GM18519 (cell line): ENCODE measurements around the gene KCNIP4.

Experiments
- ATAC-seq: cut with Tn5 transposase; IDR thresholded peaks from one replicate; pipeline ENCODE4 v1.9.1; 2021; ENCODE audit warnings: mild to moderate bottlenecking, moderate library complexity; ENCODE audit not compliant: unreplicated experiment, low FRiP score

KCNIP4 gene

GRCh38 chr4:20904966-20905365 is 1043.6 kb downstream of the KCNIP4 start:
- ATAC-seq: no peak

DNA sequence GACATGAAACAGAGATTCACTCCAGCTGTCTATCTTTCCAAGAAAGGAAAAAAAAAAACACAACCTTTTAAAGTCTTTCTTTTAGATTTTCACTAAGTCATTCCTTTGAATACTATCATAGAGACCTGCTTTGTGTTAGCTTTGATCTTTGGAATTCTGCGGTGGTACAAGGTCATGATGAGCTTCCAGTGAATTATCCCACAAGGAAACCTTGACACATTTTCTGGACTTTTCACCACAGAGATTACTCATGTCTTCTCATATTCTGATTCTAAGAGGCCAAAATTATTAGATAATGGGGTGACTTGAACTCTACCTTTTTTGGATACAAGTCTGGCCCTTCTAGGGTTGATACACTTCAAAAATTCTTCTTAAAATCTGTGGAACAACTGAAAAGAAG is 1046.7 kb downstream of the KCNIP4 start:
- ATAC-seq: no peak

- no peak for ATAC-seq
Observed at GRCh38 chr4:20899591-20899990, 1049.0 kb downstream of the KCNIP4 start.

DNA sequence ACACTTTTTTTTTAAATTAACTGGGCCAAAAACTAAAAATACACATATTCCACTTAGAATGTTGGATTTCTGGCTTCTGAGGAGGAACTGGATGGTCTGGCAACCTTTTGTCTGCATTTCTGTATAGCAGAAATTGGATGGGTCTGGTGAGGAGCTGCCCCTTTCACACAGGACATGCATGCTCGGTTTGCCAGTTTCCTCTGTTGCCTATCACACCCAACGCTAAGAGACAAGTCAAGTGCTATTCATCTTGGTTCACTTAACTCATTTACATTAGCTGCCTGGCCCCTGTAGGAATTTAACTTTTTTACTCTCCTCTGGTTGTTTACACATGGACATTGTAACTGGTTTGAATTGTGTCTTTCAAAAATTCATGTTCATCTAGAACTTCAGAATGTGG is 1052.6 kb downstream of the KCNIP4 start:
- no peak for ATAC-seq

GRCh38 chr4:20895208-20895607 is 1053.4 kb downstream of the KCNIP4 start:
- no peak for ATAC-seq

- no peak for ATAC-seq
Observed at GRCh38 chr4:20890761-20891160, 1057.8 kb downstream of the KCNIP4 start.

DNA sequence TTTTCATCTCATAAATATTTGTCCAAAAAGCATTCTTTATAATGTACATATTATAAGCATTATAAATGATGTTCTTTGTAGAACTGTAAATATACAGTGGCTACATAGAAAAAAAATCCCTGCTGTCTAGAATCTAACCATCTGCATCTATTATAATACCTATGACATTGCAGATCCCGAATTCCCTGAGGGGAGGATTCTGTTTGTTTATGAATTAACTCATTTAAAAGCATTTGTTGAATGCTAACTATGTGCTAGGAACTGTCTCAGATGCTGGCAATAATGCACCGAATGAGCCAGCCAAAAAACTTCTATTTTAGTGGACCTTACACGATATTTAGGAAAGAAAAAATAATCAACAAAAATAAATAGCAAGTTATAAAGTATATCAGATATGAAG is 1058.7 kb downstream of the KCNIP4 start:
- no peak for ATAC-seq

- no peak for ATAC-seq
Observed at GRCh38 chr4:20883677-20884076, 1064.9 kb downstream of the KCNIP4 start.

GRCh38 chr4:20883231-20883630 is 1065.3 kb downstream of the KCNIP4 start:
- no peak for ATAC-seq

- ATAC-seq: no peak
Observed at GRCh38 chr4:20882500-20882899, 1066.1 kb downstream of the KCNIP4 start.

GRCh38 chr4:20881658-20882057 is 1066.9 kb downstream of the KCNIP4 start:
- no peak for ATAC-seq

DNA sequence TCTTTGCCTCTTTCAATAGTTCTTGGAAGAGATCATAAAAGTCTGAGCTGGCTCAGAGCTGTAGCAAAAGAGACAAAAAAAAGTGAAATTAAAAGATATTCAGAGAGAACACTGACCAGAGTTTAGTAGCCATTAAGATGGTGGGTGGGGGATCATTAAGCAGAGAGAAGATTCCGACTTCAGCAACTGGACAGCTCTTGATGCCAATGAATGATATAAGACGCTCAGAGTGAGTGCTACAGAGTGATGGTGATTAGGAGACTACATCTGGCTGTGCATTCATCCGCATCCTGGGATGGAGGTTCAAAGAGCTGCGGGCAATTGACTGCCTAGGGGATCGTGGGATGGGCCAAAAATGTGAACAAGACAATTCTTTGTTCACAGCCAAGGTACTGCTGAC is 1069.8 kb downstream of the KCNIP4 start:
- no peak for ATAC-seq

DNA sequence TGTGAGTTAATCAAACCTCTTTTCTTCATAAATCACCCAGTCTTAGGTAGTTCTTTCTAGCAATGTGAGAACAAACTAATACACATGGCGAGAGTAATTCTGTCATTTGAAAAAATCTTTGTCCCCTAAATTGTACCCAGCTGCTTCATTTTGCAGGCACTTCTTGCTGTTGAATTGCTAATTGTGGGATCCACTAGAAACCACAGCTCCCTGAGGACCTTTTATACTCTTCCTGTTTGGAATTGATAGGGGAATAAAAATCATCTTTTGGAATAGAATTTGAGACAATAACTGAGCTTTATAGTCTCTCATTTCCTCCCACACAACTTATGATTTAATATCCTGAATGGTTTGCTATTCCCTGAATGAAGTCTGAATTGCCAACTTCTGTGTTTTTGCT is 1078.1 kb downstream of the KCNIP4 start:
- ATAC-seq: no peak

DNA sequence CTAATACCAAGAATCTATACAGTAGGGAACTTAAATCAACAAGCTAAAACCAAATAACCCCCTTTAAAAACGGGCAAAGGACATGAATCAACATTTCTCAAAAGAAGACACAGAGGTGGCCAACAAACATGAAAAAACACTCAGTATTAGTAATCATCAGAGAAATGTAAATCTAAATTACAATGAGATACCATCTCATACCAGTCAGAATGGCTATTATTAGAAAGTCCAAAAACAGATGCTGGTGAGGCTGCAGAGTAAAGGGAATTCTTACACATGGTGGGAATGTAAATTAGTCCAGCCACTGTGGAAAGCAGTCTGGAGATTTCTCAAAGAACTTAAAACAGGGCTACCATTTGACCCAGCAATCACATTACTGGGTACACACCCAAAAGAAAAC is 1080.5 kb downstream of the KCNIP4 start:
- ATAC-seq: no peak

DNA sequence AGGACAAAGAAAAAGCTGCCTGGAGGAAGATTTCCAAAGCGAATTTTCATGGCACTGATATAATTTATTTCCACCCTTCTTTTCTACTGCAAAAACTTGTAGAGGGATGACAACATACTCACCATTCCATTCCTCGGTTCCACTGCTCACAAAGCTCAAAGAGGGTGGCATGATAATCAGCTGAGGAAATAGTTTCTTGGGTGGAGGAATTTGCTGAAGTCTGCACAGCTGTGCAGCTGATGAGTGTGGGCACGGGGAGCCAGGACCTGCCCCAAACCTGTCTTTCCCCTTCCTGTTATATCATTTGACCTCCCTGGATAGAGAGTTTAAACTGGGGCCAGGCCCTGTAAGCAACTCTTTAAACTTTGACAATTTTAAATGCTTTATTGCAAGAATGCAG is 1087.7 kb downstream of the KCNIP4 start:
- ATAC-seq: no peak

DNA sequence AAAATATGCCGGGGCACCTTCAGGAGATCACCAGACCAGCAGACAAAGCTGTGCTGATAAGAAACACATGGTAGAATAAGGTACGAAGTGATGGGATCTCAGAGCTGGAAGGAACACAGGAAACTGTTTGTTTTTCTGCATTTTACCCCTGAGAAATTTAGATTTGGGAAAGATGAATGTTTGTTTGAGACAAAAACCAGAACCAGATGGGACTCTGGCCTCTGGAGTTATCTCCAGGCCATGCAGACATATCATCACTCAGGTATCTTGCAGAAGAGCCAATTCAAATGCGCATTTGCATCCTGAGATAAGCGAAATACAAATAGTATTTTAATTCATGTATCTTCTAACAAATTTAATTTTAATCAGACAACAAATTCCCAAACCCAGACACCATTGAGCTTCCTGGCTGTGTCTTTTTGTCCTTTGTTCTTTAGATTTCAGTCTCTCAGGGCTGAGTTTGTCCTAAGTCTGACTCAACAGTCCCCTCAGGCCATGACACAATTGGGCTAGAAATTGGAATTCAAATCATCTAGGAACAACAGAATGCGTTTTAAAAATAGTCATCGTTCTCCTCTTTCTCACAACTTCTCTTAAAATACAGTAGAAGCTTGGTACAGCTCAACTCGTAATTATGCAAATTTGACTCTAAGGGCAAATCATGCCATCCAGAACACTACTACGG is 1089.3 kb downstream of the KCNIP4 start:
- ATAC-seq: no peak

- no peak for ATAC-seq
Observed at GRCh38 chr4:20857081-20857480, 1091.5 kb downstream of the KCNIP4 start.

DNA sequence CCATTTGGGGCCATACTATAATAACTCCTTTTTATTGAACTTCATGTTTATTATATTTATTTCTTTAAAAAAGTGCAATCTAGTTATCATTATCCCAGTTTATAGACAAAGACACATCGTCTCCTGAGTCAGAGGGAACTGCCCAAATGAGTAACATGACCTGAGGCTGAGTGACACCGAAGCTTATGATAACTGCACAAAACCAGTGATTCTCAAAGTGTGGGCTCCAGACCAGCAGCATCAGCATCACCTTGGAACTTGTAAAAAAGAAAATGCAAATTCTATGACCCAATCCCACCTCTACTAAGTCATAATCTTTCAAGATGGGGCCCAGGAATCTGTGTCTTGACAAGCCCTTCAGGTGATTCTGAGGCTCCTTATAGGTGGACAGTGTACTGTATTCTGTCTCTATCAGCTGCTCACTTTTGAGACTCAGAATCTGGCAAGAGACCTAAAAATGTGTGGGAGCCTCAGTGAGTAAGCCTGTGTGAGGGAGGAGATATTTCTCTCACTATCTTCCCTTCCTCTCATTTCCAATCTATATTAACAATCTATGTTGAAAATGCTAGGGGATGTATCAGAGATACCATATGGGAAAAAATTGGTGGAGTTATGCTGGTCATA is 1101.3 kb downstream of the KCNIP4 start:
- no peak for ATAC-seq

- ATAC-seq: no peak
Observed at GRCh38 chr4:20844311-20844710, 1104.3 kb downstream of the KCNIP4 start.

DNA sequence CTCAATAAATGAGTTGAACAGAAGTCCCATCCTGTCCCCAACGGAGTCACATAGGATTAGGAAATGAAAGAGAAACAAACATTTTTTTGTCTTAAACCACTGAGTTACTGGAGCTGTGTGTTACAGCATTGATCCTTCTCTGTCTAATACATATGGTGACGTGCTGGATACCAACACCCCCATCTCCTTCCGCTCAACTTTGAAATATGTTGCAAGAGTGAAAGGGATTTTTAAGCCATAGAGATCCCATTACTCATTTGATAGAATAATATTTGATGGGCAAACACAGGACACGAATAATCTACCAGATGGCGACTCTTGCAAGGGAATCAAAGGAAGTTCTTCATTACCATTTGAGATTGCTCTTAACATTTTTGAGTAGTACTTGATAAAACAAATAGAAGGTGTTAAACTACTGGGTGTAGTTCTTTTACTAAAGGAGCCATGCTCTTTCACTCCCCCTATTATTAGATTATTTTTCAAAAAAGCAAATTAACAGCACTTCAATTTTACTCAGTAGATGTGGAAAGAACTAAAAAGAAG is 1107.9 kb downstream of the KCNIP4 start:
- no peak for ATAC-seq

GRCh38 chr4:20839957-20840356 is 1108.6 kb downstream of the KCNIP4 start:
- ATAC-seq: no peak

- no peak for ATAC-seq
Observed at GRCh38 chr4:20838476-20838875, 1110.1 kb downstream of the KCNIP4 start.
